HG03060 (cell line): ENCODE data around the gene IFNLR1.

ENCODE experiments used
- ATAC-seq: cut with Tn5 transposase; IDR thresholded peaks from one replicate; pipeline ENCODE4 v1.9.1; 2021; ENCODE audit warnings: low read depth, moderate number of reproducible peaks; ENCODE audit not compliant: unreplicated experiment

The IFNLR1 gene

DNA sequence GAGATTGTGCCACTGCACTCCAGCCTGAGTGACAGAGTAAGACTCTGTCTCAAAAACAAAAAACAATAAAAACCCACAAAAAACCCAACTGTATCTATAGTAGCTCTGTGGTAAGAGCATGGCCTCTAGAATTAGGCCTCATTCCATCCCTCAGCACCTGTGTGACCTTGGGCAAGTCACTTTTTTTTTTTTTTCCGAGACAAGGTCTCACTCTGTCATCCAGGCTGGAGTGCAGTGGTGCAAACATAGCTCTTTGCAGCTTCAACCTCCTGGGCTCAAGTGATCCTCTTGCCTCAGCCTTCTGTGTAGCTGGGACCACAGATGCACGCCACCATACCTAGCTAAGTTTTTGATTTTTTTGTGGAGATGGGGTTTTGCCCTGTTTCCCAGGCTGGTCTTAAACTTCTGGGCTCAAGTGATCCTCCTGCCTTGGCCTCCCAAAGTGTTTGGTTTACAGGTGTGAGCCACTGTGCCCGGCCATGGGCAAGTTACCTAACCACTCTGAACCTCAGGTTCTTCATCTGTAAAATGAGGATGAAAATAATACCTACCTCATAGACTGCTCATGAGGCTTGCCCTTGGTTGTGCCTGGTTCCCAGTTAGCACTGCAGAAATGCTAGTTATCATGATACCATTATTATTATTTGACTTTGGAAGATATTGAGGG, 59.8 kb downstream of the IFNLR1 start:
- no peak for ATAC-seq

DNA sequence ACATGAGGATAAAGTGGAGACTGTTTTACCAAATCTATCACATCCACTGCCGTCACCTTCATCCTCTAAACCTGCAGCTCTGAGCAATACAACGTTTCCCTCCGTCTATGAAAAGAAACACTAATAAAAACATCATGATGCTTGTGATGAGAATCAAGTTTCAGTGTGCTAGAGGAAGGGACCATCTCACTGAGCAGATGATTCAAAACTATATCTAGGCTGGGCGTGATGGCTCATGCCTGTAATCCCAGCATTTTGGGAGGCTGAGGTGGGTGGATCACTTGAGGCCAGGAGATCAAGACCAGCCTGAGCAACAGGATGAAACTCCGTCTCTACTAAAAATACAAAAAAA, 60.4 kb downstream of the IFNLR1 start:
- no peak for ATAC-seq

DNA sequence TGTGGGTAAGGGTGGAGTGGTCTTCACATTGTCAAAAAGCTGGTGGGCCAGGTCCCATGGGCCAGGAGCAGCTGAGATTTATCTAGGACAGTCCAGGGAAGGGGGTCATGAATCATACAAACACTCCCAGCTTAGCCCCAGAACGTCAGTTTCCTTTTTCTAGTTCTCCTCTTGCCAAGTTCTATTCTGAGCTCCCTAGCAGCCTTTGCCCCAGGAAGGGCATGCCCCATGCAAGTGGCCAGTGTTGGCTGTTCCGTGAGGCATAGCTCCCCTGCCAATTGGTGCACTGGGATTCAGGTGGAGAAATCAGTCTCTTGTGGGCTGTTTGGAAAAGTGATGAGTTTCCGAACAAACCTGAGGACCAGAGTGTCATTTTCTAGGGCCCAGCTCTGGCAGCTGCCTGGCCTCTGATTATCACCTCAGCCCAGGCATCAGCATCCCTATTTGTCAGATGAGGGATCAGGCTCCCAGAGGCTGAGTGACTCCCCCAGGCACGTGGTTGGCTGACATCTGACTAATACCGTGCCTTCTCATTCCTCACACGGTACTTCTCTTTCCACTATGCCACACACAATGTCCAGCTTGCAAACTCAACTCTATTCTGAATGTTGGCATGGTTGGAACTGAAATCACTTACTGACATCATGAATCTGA, 60.9 kb downstream of the IFNLR1 start:
- ATAC-seq, result no peak

DNA sequence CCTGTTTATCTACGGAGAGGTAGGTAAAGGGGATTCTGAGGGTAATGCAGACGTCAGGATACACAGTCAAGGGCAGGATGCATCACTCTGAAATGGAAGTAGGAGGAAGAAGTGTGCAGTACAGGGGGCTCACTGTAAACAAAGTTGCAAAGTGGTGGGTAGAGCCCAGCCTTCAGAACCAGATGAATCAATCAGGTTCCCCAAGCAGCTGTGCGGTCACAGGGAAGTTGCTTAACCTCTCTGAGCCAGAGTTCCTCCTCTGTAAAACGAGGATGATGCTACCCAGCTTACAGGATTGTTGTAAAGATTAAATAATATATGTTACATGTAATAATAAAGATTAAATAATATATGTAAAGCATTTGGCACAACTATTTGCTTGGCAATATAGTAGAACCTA, 61.6 kb downstream of the IFNLR1 start:
- no peak for ATAC-seq

DNA sequence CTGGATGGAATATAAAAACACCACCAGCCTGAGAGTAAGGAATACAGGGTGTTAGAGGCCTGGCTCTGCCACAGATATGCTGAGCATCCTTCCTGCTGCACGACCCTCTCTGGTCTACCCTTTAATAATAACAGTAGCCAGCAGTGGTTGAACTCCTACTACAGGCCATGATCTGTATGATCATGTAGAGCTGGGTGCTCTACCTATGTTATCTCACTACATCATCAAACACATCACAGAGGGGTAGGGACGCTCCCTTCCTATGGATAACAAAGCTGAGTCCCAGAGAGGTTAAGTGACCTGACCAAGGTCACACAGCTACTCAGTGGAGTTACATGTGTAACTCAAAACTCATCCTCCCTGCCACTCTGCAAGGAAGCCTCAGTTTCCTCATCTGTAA, 62.1 kb downstream of the IFNLR1 start:
- no peak for ATAC-seq

DNA sequence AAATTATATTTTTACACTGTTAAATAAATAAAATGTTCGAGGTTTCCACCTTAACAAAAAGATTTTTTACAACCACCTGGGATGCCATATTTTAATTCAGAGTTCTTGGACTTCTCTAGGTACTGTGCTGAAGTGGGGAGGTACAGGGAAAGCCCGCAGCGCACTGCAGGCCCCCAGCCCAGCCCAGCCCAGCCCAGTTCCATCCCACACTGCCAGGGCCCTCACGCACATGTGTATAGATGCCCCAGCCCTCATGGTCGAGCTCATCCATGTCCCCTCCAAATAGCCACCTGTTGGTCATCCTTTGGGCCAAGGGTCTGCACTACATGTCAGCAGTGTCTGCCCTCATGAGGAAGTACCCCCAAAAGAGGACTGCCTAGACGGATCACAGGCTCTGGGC, 63.5 kb downstream of the IFNLR1 start:
- ATAC-seq, result no peak

DNA sequence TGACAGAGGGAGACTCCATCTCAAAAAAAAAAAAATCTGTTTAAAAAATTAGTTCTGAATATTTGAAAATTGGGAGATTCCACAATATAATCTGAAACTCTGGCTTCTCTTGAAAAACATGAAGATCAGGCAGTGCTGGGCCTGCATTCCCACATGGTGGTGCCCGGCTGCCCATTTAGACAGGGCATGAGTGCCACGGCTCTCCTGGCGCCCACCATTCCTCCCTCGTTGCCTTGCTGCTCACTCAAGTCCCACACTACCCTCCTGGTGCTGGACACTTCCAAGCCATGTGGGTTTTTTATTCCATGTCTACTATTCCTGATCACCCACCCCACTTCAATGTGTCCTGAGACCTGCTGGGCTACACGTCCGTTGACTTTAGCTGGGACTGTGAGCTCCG, 64.3 kb downstream of the IFNLR1 start:
- no peak for ATAC-seq

DNA sequence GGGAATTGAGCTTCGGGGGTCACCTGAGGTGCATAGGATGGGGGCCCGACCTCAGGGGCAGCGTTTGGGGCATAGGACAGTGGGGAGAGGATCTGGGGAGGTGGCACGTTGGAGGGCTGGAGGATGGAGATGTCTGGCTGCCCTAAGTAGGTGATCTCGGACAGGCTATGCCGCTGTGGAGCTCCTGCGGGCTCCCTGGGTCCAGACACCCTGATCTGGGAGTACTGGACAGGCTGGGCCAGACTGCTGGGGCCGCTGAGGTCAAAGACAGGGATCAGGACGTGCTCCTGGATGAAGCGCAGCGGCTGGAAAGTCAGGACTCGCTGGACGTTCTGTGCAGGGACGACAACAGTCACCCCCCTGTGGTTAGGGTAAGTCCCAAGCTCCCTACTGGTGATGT, 65.7 kb downstream of the IFNLR1 start:
- no peak for ATAC-seq

DNA sequence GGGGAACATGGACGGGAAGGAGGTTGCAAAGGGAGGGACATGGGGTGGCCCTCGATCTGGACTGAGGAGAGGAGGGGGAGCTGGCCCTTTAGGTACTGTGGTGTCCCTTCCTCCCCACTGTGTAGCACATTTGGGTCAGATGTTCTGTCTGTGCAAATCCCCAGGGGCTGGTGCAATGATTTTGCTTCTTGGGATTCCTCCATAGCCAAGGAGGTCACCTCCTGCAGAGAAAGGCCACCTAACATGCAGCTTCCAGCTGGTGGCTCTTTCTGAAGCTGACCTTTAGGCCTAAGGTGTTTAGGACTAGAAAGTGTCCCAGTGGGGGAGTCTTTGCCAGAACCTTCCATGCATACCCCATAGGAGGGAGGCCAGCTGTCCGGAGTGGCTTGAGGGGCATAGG, 66.1 kb downstream of the IFNLR1 start:
- no peak for ATAC-seq

DNA sequence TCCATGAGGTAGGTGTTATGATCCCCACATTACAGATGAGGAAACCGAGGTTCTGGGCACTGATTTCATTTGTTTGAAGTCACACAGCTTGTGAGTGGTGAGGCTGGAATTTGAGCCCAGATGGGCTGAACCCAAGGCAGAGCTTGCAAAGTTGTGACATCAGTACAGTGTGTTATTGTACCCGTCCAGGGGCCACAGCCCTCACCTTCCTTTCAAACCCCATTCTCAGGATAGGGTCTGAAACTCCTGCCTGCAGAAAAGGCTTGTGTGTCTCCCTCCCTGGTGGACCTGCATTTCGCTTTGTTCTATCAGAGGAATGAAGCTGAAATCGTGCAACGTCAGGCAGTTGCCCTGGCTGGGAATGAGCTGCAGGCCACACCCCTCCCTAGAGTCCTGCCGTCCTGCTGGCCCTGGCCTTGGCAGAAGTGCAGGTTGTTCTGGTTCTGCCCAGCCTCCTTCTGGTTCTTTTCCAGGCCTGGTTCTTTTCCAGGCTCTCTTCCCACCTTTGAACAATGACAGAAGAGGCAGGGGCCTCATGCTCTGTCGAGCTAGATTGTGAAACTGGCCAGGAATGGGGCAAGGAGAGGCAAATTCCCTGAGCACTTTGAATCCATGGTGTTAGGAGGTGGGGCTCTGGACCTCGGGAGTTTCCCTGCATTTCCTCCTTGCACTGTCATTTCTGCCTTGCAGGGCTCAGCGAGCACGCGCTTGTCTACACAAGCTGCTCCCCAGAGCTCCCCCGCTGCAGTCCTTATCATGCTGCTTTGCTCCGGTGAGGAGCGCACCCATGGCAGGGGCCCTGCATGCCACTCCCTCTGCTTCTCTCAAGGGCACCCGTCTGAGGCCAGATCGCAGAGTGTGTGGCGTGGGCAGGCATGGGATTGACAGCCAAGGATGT, 67.0 kb downstream of the IFNLR1 start:
- no peak for ATAC-seq

DNA sequence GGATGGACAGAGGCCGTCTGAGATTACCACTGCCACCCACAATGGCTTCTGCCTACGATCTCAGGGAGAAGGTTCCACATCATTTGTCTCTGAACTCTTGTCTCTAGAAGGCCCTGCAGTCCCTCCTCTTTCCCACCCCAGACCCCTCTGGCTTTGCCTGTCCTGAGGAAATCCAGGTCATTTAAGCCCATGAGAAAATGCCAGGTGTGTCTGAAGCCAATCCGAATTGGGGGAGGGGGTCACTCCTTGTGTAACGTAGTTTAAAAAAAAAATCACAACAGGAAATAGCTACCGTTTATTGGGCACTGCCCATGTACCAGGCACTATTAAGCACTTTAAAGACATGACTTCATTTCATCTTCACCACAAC, 67.6 kb downstream of the IFNLR1 start:
- ATAC-seq, result no peak

DNA sequence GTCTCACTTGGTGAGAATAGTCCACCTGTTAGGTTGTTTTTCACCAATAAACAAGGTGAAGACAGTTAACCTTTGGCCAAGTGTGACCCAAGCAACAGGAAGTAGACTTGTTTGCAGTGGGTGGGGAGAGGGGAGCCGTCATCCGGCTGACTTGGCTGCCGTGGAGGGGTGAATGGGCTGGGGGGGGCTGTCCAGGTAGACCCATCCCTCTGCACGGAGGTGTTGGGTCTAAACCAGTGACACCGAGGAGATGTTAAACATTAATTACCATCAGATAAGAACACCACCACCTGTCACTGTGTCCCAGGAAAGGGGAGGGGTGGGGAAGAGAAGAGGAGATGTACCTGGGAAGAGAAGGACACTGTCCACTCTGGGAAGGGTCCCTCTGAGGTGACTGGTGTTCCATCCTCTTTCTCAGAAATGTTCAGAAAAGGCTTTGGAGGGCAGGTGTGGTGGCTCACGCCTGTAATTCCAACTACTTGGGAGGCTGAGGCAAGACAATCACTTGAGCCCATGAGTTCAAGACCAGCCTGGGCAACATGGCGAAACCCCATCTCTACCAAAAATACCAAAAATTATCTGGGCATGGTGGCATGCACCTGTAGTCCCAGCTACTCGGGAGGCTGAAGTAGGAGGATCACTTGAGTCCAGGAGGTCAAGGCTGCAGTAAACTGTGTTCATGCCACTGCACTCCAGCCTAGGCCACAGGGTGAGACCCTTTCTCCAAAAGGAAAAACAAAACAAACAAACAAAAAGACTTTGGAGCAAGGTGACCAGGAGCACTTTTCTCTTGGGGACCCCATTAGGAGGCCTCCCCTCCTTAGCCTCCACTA, 68.5 kb downstream of the IFNLR1 start:
- no peak for ATAC-seq

DNA sequence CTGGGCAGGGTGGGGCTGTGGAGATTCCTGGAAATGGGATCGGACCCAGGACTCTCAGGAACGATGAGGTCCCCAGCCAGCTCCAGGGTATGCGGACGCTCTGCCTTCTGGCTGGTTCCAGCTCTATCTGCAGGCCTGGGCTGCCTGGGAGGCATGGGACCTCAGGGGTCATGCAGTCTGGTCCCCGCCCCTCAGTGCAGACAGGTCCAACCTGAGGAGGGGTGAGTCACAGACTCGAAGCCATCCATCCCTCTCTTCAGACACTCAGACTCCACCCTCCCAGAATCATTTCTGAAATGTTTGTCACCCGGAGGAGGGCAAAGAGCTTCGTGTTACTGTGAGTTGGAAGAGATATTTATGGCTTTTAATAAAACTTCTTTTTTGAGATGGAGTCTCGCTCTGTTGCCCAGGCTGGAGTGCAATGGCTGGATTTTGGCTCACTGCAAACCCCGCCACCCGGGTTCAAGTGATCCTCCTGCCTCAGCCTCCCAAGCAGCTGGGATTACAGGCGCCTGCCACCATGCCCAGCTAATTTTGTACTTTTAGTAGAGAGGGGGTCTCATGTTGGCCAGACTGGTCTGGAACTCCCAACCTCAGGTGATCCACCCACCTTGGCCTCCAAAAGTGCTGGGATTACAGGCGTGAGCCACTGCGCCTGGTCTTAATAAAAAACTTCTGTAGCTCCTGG, 69.2 kb downstream of the IFNLR1 start:
- no peak for ATAC-seq

DNA sequence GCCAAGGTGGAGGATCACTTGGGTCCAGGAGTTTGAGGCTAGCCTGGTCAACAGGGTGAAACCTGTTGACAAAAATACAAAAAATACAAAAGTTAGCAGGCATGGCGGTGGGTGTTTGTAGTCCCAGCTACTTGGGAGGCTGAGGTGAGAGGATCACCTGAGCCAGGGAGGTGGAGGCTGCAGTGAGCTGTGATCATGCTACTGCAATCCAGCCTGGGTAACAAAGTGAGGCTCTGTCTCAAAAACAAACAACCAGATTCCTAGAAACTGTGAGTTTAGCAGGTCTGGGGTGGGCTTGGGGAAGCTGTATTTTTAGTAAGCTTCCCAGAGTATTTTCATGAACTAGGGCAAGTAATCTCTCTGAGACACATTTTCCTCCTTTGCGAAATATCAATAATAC, 70.0 kb downstream of the IFNLR1 start:
- ATAC-seq, result no peak

DNA sequence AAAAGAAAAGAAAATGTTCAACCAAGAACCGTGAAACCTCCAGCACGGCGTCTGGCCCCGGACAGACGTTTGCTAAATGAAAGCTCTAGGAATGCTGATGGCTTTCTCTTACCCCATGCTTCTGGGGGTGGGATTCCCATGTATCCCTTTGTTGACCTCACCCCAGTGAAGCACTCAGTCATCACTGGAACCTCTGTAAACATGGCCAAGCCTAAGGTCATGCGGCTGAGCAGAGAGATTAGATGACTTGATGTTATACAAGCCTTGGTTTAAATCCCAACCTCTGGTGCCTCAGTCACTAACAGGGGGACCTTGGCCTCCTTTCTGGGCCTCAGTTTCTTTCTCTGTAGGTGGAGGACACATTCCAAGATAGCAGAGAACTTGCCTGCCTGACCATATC, 72.3 kb downstream of the IFNLR1 start:
- ATAC-seq, result no peak

DNA sequence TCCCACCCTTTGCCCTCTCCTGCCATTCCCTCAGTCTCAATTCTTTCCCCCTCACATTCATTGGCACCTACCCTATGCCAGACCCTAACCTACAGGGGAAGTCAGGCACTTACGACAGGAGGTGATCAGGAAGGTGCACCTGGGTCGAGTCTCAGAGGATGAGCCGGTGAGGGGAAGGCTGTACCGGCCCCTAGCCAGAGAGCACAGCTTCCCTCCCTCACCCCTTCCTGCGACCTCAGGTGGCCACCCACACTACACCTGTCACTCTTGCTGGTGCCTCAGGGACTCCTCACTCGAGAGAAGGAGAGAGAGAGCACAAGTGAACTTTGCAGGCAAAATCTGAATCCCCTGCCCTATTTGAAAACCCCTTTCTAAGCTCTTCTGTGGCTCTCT, 73.5 kb downstream of the IFNLR1 start:
- no peak for ATAC-seq

DNA sequence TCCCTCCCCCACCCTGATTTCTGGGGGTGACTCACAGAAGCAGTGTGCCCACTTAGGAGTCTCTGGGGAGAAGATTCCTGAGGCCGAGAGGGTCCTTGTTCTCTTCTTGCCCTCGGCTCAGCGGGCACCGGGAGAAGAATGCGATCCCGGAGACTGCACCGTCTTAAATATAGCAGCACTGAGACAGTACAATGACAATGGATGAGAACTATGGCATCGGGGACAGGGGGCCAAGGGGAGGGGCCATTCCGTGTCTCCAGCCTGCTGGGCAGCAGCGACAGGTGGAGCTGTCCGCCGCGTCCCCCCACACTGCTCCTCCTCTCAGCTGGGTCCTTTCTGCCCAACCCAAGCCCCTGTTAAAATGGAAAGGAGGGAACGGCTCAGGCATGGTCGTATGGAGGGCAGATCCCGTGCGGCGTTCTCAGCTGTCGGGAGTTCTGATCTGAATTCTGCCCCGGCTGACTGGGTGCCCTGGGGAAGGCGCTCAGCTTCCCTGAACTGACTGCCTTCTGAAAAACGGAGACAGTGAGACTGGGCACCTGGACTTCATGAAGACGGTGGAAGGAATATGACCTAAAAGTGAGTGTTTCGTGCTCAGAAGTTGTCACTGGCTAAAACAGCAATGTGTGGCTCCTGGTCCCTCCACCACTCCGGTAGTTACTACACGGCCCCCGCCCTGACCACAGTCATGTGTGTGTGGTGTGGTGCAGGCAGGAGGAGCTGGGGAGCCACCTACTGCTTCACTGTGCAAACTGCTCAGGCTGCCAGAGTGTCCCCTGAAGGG, 74.9 kb downstream of the IFNLR1 start, which contains the start of gene MYOM3:
MYOM3 (minus strand) TSS at position 140 of the 784 bp plus-strand sequence. CDS start 3,499 bp downstream, outside the sequence.
- ATAC-seq, result no peak

DNA sequence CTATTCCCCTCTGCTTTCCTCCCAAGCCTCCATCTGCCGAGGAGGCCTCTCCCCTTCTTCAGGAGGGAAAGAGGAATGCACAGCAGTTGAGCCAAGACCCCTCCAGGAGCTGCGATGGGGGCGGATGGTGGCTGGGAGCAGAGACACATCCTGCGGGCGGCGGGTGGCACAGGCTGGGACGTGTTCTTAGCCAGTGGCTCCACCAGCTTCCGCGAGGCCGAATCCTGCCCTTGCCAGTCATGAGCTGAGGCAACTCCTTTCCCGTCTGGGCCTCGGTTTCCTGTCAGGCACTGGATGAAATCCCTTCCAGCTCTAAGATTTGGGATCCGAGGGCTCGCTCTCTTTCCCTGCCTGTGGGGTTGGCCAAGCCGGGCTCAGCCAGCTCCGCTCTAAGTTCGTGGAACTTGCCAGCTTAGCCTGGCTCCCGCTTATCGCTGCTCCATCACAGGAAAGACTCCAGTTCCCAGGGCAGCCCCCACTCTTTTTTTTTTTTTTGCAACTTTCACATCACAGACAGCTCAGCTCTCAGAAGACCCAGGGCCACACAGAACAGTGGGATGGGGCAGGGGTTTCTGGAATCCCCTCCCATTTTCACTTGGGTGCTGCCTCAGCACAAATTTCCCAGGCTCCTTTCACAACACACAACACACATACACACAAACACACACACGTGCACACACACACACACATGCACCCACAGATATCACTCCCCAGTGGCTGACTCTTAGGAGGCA, 75.7 kb downstream of the IFNLR1 start:
- no peak for ATAC-seq
